GM21529 (cell line): Measurements from ENCODE around the gene E2F2.
A peak's percentile ranks its signal among the peaks of the same experiment; 100 is the strongest.

Source experiments
- ATAC-seq: cut with Tn5 transposase; IDR thresholded peaks from one replicate; pipeline ENCODE4 v1.9.1; 2021; ENCODE audit not compliant: unreplicated experiment

The E2F2 gene

DNA sequence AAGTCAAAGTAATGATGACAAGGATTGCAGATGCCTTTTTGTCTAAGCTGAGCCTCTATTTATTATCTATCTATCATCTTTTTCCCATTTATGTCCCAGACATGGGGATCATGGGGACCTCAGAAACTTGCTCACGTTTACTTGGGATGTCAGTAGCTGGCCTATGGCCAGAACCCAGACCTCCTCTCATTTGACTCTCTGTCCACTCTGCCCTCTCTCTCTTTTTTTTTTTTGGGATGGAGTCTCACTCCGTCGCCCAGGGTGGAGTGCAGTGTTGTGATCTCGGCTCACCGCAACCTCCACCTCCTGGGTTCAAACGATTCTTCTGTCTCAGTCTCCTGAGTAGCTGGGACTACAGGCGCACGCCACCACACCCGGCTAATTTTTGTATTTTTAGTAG, 32.0 kb upstream of the E2F2 start:
- ATAC-seq: no peak

DNA sequence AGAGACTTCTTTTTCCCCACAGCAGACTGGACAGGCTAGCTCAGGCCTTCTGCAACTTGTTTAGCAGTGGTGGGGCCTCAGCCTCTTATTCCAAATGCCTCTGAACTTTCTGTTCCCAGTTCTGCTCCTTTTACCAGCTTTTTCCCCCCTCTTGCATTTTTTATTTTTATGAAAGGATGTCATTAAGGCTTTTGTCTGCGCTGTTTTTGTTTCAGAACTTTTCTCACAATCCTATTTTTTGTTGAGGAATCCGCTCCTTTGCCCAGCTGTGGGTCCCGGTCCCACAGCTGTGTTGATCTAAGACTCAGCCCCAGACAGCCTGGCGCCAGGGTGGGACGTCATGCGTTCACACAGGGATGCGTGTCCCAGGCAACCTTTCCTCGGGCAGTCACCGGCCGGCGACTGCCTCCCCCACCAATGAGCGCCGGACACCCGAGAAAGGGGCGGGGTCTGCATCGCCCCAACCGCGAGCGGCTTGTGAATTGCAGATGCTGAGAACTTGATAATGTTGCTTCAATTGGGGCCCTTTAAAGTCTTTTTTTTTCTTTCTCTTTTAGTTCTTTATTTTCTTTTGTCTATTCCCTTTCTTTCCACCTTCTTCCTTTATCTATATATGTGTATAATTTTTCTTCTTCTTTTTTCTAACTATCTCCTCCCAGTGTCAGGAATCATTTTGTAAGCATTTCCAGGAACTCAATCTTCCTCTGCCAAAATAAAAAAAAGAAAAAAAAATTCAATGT, 31.3 kb upstream of the E2F2 start:
- ATAC-seq: no peak

DNA sequence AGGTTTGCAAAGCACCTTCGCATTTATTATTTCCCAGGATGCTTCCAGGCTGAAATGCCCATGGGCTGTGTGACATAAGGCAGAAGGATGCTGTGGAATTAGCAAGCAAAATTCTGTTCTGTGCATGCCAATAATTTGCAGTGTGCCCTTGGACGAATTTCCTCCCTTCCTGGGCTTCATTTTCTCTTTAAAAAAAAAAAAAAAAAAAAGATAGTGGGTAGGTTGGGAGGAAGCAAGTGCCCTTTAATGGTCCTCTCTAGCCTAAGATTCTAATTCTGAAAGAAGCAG, 30.7 kb upstream of the E2F2 start:
- no peak for ATAC-seq

DNA sequence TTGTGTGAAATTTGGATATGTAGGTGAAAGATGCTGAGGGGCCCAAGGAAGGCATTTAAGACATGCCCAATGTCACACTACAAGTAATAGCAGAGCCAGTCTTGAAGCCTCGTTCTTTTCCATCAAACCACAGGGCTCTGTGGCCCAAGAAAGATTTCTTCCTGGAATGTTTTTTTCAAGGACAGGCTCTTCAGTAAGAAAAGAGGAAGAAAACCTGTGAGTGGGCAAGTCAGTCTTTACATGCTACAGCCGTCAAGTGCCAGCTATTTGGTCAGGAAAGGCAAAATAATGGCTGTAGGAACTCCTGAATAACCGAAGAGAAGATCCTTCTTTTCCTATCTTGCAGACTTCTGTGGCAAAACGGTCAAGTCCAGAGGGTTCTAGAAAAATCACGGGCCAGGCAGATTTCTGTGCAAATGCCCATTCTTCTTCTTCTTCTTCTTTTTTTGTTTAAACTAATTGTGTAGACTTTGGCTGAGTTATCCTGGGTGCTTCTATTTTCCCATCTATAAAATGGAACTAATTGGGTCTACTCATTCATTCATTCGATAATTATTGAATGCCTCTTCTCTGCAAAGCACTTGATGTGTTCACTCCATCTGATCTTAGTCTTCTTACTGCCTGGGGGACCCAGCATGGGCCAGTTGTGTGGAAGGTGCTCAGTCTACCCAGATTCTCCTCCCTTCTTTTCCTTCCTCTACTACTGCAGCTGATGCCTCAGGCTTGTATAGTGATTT, 30.2 kb upstream of the E2F2 start:
- ATAC-seq: no peak

DNA sequence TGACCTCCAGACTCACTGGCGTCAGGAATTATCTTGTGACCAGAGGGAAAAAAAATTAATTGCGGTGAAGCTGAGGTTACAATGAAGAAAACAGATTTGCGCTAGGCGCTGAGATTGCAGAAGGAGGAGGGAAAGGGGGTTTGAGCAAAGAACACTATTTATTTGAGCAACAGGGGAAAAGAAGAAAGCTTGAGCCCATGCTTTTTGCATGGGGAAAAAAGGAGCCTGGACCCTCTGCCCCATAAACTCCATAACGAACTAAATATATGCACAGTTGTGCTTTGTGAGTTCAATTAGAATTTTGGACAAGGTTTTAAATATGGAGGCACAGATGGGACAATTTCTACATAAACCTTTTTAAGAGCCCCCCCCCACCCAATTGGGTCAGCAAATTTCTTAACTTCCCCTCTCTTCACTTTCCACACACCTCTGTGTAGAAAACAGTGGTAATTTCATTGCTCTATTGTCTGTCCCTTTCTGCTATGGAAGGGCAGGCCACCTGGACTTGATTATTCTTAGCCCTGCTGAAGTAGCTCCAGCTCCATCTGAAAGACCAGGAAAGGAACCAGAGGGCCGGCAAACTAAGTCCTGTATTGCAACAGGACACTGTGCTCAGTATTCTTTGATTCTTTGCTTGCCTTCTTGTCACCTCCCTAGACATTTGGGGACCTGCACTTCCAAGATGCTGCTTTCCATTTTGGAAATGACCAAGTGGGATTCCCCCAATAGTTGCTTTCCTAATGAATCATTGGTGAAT, 29.1 kb upstream of the E2F2 start:
- no peak for ATAC-seq

DNA sequence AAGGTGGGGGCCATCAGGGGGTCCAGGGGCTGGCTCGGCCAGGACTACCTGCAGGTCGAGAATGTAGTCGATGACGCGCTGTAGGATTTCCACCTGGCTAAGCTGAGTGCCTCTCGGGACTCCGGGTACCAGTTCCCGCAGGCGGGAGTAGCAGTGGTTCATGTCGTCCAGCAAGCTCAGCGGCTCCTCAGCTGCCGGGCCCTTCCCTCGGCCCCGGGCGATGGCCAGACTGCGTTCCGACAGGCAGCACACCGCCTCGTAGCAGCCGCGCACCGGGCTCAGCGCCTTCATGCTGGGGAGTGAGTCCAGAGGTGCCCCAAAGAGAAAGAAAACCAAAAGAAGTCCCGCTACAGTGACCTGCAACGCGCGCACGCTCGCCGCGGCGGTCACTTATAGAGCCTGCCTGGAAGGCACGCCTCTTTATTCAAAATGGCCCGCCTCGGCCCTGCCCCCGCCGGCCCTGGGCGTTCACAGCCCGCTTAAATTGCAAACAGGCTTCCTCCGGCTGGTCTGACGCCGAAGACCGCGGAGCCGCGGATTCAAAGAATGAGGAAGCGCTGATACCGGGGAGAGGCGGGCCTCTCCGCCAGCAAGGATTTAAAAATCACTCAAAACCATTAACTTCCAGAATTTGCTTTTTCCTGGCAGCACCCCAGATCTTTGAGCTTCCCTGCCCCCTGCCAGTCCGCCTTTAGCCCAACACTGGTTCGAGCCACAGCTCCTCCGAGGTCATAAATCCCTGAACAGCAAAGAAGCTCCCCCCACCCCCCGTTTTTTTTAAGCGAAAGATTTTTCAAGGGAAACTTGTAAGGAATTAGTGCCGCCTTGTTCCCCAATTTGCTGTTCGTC, 28.3 kb upstream of the E2F2 start, which contains the start of gene ID3:
Gene ID3, minus strand, starts transcription at position 366 of the 849 bp plus-strand sequence. Its CDS starts 75 bp downstream, at position 291.
- ATAC-seq: peak; percentile 57

DNA sequence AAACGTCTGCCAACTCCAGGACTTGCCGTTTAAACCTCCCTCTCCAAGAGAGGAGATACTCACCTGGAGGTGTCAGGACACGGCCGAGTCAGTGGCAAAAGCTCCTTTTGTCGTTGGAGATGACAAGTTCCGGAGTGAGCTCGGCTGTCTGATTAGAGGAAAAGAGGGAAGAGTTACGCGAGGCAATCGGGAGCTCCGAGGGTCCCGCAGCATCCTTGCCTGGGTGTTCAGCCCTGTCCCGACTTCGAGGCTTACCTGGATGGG, 27.8 kb upstream of the E2F2 start:
- no peak for ATAC-seq

DNA sequence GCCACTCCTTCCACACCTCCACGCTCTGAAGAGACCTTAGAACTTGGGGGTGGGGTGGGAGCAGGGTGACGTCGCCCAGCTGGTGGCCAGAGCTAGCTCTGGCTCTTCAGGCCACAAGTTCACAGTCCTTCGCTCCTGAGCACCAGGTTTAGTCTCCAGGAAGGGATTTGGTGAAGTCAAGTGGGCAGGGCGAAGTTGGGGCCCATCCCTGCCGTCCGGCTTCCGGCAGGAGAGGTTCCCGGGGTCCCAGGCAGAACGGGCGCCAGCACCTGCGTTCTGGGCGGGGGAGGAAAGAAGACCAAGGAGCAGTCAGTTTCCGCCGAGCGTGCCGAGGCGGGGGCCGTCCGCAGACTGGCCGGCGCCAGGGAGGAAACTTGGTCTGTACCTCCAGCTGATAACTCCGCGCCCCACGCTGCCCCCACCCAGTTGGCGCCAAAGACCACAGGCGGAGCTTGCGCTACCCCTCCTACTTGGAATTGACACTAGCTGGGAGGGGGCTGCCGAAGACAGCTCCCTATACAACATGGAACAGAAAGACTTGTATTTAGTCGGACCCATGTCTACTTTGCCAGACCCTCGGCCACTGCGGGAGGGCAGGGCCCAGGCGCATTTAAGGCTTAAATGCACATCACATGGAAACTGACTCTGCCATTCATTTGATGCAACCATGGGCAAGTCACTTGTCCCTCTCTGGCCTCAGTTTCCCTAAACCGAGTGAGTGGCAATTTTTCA, 27.3 kb upstream of the E2F2 start:
- ATAC-seq: no peak

DNA sequence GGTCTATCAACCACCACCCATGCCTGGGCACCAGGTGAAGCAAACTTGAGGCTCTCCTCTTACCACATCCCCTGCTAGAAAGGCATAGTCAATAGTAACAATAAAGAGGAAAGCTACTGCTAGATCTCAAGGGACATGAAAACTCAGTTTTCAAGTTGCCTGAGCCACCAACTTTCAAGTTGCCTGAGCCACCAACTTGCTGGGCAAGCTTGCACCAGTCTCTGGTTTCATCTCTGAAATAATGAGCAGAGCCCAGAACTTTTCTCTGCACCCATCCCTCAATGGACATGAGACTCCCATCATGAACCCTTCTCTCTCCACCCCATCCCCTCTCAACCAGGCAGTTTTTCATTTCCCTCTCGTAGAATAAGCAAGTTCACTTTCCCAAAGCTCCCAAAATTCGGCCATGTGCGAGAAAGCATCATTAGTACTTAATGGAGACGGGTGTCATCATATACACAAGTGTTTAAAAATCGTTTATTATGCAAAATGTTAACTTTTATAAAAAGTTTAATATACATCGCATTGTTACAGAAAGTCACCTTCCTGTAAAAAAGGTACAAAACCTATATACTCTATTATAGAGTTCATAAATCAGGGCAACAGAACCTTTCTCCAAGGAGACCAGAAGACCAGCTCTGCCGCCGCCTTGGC, 26.6 kb upstream of the E2F2 start:
- ATAC-seq: no peak

DNA sequence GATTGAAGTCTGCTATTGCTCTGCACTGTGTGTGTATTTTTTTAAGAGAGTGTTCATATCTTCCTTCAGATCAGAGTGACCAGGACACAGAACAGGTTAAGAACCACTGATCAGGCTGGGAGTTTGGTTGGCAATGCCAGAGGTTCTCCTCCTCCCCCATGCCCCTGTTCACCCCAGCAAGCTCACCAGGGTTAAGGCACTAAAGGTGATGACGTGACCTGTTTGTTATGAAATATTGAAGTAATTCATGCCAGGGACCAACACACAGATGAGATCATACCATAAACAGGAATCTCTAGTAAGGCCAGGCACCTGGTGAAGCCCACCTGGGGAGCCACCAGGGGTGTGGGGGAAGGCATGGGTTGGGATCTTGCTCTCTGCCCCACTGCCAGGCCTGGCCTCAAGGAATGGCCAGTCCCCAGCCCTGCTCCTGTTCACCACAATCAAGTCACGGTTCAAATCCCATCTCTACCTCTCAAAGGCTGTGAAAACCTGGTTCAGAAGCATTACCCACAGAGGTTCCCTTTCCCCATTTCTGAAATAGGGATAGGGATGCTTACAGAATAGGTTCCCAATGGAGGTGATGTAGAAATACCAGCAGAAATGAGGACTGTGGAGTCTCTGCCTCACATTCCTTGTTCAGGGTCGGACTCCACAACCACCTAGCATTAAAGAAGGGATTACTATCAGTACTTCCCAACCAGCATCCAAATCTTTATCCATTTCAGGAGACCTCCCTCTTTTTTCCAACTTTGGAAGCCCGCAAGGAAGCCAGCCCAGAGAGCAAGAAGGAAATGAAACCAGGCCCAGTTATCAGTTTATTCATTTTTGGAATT, 25.8 kb upstream of the E2F2 start:
- ATAC-seq: no peak

DNA sequence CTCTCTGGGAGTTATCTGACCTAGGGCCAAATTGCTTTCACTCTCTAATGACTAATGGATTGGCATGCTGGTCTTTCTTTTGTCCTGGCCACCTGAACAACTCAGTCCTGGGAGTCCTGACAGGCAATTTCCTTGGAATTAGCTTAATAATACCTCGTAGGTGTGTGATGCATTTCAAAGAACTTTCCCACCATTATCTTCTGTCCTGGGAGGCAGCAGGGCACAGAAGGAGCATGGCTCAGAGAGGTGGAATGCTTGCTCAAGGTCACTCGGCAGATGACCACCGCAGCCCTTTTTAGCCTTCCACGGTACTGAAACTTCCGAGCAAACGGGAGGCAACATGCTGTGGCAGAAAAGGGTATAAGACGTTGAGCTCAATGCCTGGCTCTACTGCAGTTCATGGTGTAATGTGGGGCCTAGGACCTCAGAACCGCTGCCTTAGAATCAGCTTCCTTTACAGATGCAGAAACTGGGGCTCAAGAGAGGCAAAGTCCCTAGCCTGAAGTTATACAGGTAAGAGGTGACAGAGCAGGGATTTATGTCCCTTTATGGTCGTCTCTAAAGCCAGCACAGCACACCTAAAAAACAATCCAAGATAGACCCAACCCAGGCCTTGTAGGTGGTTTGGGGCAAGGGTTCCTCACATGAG, 25.1 kb upstream of the E2F2 start:
- no peak for ATAC-seq

DNA sequence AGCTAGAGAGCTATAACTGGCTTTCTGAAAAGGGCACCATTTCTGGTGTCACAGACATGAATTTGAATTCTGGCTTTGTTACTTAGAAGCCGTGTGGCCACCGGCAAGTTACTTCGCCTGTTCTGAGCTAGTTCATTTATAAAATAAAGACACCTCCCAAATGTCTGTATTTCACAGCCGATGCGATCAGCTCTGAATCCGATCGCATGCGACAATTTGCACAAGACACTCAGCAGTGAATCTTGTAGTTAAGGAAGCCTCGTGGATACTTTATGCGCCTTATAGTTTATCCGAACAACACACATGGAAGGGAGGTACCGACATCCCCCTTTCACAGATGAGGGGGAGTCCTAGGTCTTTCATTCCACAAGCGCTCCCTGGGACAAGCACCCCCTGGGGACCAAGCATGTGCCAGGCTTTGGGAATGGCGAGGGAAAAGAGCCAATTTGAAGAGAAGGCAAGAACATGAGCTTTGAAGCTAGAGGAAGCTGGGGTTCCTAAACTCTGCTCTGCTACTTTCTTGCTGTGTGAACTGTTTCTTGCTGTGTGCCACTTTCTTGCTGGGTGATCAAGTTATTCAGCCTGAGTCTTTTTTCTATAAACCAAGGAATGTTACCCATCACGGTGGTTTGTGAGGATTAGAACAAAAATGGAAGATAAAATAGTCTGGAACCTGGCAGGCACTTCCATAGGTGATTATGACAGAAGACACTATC, 24.4 kb upstream of the E2F2 start:
- ATAC-seq: no peak

DNA sequence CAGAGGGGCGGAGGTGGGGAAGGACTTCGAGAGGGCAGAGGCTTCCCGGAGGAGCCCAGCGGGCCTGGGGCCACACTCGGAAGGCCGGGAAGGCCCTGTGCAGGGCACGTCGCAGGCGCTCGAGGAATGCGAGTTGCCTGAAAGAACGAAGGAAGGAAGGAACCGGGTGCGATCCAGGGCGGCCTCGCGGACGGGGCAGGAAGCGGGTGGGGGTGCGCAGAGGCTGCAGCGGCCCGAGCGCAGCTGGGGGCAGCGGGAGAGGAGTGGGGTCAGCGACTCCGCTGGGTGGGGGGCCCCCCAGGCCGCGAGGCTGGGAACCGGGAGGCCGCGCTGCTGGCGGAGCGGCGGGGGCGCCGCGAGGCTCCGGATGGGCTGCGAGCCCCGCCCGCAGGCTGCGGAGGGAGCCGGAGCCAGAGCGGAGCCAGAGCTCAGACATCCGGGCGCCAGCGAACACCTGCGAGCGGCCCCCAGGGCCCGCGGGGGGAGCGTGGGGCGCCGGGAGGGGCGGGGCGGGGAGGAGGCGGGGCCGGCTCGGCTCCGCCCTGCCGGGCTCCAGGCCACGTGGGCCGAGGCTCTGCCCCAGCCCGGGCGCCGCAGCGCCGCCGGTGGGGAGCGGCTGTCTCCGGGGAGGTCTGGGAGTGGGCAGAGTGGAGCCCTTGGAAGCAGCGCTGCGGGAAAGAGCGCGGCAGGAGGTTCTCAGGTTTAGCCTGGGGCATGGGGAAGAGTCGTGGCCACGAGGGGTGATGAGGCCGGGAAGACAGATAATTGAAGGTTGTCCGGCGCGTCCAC, 23.6 kb upstream of the E2F2 start:
- peak; percentile 47 for ATAC-seq

DNA sequence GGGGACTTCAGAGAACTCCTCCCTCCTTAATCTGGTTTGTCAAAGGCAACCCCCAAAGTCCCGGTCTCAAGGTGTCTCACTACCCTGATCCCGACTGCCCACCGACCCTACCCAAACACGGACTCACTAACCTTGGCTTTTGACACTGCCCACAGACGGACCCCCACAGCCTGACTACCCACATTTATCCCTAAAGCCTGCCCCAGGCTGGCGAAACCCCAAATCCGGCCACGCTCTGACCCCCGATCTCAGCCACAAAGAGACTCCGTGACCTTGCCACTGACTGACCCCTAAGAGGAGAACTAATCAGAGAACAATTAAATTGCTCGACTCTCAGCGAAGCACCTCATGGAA, 23.1 kb upstream of the E2F2 start:
- ATAC-seq: no peak

DNA sequence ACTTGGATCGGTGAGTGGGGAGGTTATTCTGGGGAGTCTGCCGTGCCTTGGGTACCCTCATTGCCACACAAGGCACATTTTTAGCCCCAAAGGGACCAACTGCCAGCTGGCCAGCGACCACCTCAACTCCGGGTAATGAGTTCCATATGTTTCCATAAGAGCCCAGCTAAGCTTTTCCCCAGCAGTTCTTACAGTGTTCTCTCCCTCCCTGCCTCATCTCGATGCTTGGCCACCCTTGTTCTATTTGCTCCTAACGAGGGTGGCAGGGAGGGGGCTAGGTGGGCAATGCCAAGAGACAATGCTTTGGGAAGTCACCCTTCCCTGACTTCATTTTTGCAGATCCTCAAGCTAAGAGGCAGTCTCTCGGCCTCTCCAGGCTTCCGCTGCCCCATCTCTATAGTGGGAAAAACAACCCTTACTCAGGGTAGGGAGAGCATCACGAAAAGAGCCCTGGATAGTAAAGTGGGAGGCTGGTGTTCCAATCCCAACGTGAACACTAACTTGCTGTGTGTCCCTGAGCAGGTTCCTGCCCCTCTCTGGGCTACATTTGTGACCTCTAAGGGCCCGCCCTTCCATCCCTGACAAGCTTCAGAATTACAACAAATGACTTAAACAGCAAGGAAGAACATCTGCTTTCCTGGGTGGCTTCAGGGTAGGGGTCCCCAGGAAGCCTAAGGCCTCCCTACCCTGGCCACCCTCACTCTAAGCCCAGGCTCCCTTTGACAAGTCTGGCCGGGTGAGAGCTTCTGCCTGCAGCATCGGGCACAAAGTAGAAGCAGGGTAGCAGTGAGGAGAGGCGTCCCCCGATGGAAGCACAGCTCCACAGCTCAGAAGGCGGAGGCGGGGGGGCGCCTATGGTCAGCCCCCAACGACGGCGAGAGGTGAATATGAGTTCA, 22.4 kb upstream of the E2F2 start:
- no peak for ATAC-seq

DNA sequence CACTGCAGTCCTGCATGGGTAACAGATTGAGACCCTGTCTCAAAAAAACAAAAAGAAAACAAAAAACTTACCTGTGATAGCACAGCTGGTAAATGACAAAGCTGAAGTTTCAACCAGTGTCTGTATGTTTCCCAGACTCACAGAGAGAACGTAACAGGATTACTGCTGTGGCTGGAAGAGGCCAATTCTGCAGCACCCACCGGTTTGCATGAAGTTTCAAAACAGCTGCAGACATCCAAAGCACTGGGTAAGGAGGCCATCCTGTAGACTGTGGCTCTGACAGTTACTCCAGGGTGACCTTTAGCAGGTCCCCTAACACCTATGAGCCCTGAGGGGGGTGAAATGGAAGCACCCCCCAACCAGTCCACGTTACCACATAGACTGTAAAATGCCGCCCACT, 20.8 kb upstream of the E2F2 start:
- ATAC-seq: no peak
